CD4-positive, alpha-beta T cell (primary cell): ENCODE results near the gene SKAP2. TPM values are rescaled to one million over a fixed set of nuclear protein-coding genes. Genes with fewer than 3 reads are reported as not detected.

ENCODE experiments used
- ATAC-seq: fragments of 200-7000 bp; cut with Tn5 transposase; one replicate; pipeline ENCODE4 v1.10.0; 2022; ENCODE audit warnings: mild to moderate bottlenecking; ENCODE audit not compliant: poor library complexity
- CTCF ChIA-PET: fragments of 350-600 bp; sonication (Branson Sonifier 250); formaldehyde crosslinking; loops from one replicate; lab custom pipeline; 2021; ENCODE audit warnings: antibody characterized with exemption, inconsistent platforms; lab: Charles Lee
- POLR2A ChIA-PET: fragments of 350-600 bp; sonication (Branson Sonifier 250); formaldehyde crosslinking; loops from one replicate; lab custom pipeline; 2021; ENCODE audit warnings: antibody characterized with exemption, inconsistent platforms; lab: Charles Lee
- DNase-seq, 14 experiments: peaks; one replicate each; pipeline ENCODE4 v3.0.0-alpha.2; 2013 to 2020; ENCODE audit warnings: mixed read lengths in 2 of 14
- H3K27ac ChIP-seq, 2 donors: one replicate each; pipeline versions ENCODE4 v1.5.1 to v1.7.0; 2013; ENCODE audit warnings: low read length in 2 of 2, low read depth in 1 of 2, mild to moderate bottlenecking in 1 of 2
- H3K27me3 ChIP-seq, 2 experiments: 1 replicate in 1 of 2; 2 replicates in 1 of 2; pipeline versions ENCODE4 v1.6.1 to v1.7.0; 2013; ENCODE audit warnings: low read length in 2 of 2, control low read depth in 1 of 2, mild to moderate bottlenecking in 1 of 2, moderate library complexity in 1 of 2; ENCODE audit not compliant: insufficient read depth in 2 of 2, control insufficient read depth in 1 of 2
- H3K36me3 ChIP-seq: one replicate; pipeline ENCODE4 v1.6.1; 2013; ENCODE audit warnings: low read length, control low read depth; ENCODE audit not compliant: insufficient read depth
- H3K4me1 ChIP-seq: one replicate; pipeline ENCODE4 v1.6.1; 2013; ENCODE audit warnings: low read length, control low read depth; ENCODE audit not compliant: insufficient read depth
- H3K4me3 ChIP-seq: one replicate; pipeline ENCODE4 v1.5.1; 2013; ENCODE audit warnings: mild to moderate bottlenecking, low read length, moderate library complexity
- H3K9me3 ChIP-seq, 2 experiments: 1 replicate in 1 of 2; 2 replicates in 1 of 2; pipeline versions ENCODE4 v1.6.1 to v1.7.0; 2013; ENCODE audit warnings: low read length in 2 of 2, mild to moderate bottlenecking in 2 of 2, control low read depth in 1 of 2, moderate library complexity in 1 of 2; ENCODE audit not compliant: control insufficient read depth in 1 of 2, insufficient read depth in 1 of 2
- H3K27ac Mint-ChIP-seq: one replicate; pipeline ENCODE4 v1.8.0; 2020; ENCODE audit warnings: mixed read lengths
- H3K27me3 Mint-ChIP-seq: one replicate; pipeline ENCODE4 v1.8.0; 2021; ENCODE audit warnings: mixed read lengths
- H3K36me3 Mint-ChIP-seq: one replicate; pipeline ENCODE4 v1.8.0; 2021; ENCODE audit warnings: low read depth, mixed read lengths
- H3K4me1 Mint-ChIP-seq: one replicate; pipeline ENCODE4 v1.8.0; 2021; ENCODE audit warnings: low read depth, mixed read lengths
- H3K4me3 Mint-ChIP-seq: one replicate; pipeline ENCODE4 v1.8.0; 2020; ENCODE audit warnings: mild to moderate bottlenecking, mixed read lengths
- H3K9me3 Mint-ChIP-seq: one replicate; pipeline ENCODE4 v1.8.0; 2020; ENCODE audit warnings: mixed read lengths
- intact Hi-C, 2 experiments: fragments of 100-400 bp; cut with DNase I in 1 of 2; cut with micrococcal nuclease in 1 of 2; formaldehyde crosslinking; loops; one replicate each; pipeline versions ENCODE4 v1.15.1 to v1.9.0; 2023 to 2025; cut with DNase I, micrococcal nuclease
- total RNA-seq, 174 experiments: library from RNA in 2 of 174; stranded (reverse) in 2 of 174; gene quantifications; one replicate each; pipeline ENCODE4 v1.2.3 and lab custom pipeline; 2021 to 2026
- TF ChIP-seq, protein P1 (sequence below): fragments of 200-600 bp; IDR thresholded peaks from one replicate; pipeline ENCODE4 v1.8.0; 2022; ENCODE audit warnings: antibody characterized with exemption, mild to moderate bottlenecking

Gene SKAP2
- total RNA-seq, 2 experiments from 2014 or later = 0.91 to 1.2 TPM

DNA sequence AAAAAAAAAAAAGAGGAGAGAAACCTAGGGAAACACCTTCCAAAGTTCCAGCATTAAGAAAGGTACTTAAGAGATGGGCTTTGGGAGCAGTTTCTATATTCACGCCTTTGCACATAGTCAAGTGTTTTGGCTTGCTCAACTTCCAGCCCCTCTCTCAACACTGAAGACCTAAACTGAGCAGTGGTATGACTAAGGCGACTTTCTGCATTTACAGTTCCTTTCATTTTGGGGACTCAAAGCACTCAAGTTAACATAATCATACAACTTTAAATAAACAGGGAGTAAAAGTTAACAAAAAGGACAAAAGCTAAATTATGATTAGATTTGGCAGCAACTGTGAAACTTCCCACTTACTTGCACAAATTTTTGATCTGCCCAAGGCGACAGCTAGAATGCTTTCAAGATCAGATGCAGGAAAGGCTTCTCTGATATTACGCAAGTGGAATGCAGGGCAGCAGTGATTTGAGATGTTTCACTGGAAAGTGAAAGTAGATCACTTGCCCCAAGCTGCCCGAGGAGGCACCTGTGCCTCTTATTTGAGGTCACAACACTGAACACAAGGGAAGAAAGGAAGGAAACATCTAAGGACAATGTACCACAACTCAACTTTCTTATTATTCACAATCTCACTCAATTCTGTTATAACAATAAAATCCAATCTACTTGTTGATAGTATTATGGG lies 199.5 kb downstream of the SKAP2 start:
- TF ChIP-seq, protein P1, sequence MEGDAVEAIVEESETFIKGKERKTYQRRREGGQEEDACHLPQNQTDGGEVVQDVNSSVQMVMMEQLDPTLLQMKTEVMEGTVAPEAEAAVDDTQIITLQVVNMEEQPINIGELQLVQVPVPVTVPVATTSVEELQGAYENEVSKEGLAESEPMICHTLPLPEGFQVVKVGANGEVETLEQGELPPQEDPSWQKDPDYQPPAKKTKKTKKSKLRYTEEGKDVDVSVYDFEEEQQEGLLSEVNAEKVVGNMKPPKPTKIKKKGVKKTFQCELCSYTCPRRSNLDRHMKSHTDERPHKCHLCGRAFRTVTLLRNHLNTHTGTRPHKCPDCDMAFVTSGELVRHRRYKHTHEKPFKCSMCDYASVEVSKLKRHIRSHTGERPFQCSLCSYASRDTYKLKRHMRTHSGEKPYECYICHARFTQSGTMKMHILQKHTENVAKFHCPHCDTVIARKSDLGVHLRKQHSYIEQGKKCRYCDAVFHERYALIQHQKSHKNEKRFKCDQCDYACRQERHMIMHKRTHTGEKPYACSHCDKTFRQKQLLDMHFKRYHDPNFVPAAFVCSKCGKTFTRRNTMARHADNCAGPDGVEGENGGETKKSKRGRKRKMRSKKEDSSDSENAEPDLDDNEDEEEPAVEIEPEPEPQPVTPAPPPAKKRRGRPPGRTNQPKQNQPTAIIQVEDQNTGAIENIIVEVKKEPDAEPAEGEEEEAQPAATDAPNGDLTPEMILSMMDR = no peak
- intact Hi-C loops = loop anchor here (5.0 to 10.0 kb wide), 6 partner anchors 160 to 1197 kb away; partner anchors contain the start of genes CBX3 (in 1 of the 2) and HNRNPA2B1 (in 1 of the 2)
- H3K4me1 Mint-ChIP-seq = peaks cover 19% of the 10 kb centered on the region
- peak overlapping the region; percentile 75 for H3K4me3 Mint-ChIP-seq
- ChIA-PET CTCF (interaction anchor here (0.7 to 1.5 kb wide), 5 partner anchors 9 to 772 kb away, joined by 3 to 5 read pairs (median 3); no protein-coding TSS in a partner anchor), POLR2A (interaction anchor here (0.7 to 2.0 kb wide), 5 partner anchors 11 to 772 kb away, joined by 3 to 9 read pairs (median 4); no protein-coding TSS in a partner anchor)
- H3K4me1 ChIP-seq = no peaks in the 10 kb centered on the region
- no peaks in the 10 kb centered on the region for H3K9me3 Mint-ChIP-seq
- H3K4me3 ChIP-seq = peak overlapping the region; percentile 28
- no peak overlapping the region for H3K27ac ChIP-seq
- H3K27me3 Mint-ChIP-seq = peaks cover 14% of the 10 kb centered on the region
- peak; percentile 89 for ATAC-seq
- no peaks in the 10 kb centered on the region for H3K27me3 ChIP-seq
- no peaks in the 10 kb centered on the region for H3K9me3 ChIP-seq
- peak in 8 of 14 experiments; percentile 6 to 69 (median 30) for DNase-seq
- H3K27ac Mint-ChIP-seq = peak overlapping the region; percentile 0
- H3K36me3 Mint-ChIP-seq = no peaks in the 10 kb centered on the region
- H3K36me3 ChIP-seq = no peaks in the 10 kb centered on the region

DNA sequence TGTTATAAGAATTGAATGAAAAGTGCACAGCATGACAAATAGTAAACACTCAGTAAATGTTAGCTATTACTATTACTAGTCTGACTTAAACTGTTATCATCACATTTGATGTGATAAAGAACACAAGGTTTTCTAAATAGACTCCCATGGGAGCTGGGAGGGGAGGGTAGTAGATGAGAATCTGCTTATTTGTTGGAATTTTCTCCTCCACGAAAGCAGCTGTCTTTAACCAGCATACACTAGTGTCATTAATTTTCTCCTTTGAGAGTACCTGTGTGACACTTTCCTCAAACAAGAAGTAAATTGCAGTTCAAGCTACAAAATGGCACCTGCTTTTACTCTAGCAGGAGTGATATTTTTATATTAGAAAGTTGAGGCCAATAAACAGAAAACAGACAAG lies 200.1 kb downstream of the SKAP2 start:
- intact Hi-C loops = loop anchor here (5.0 to 10.0 kb wide), 4 partner anchors 159 to 1198 kb away; partner anchors contain the start of genes CBX3 (in 1 of the 2) and HNRNPA2B1 (in 1 of the 2)
- H3K27me3 ChIP-seq = no peaks in the 10 kb centered on the region
- TF ChIP-seq, protein P1 = no peak
- Mint-ChIP-seq H3K9me3 (no peaks in the 10 kb centered on the region), H3K4me1 (peaks cover 19% of the 10 kb centered on the region), H3K4me3 (peak overlapping the region; percentile 75), H3K36me3 (no peaks in the 10 kb centered on the region), H3K27ac (no peak overlapping the region), H3K27me3 (peaks cover 17% of the 10 kb centered on the region)
- H3K36me3 ChIP-seq = no peaks in the 10 kb centered on the region
- POLR2A ChIA-PET = interaction anchor here (1.0 to 2.0 kb wide), 3 partner anchors 287 to 771 kb away, joined by 3 to 9 read pairs (median 6); no protein-coding TSS in a partner anchor
- no peaks in the 10 kb centered on the region for H3K4me1 ChIP-seq
- no peak for ATAC-seq
- no peak overlapping the region for H3K4me3 ChIP-seq
- H3K27ac ChIP-seq = no peak overlapping the region
- CTCF ChIA-PET = interaction anchor here (0.6 to 1.4 kb wide), 4 partner anchors 17 to 497 kb away, joined by 3 to 5 read pairs (median 4); no protein-coding TSS in a partner anchor
- H3K9me3 ChIP-seq = no peaks in the 10 kb centered on the region
- DNase-seq = no peak

DNA sequence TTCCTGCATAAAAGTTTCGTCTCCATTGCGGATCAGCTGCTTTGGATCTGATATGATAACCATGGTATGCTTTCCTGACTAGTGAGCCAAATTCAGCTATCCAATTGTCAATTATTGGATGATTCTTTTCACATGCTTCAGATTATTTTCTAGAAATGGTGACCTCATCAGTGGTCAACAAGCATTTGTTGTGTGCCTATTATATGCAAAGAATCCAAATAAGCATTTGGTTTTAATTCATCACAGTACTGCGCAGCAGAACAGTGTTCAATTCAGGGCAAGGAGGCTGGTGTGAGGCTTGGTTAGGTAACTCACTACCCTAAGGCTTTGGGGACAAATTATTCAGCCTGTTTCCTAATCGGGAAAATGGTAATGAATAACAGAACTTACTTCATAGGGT lies 200.5 kb downstream of the SKAP2 start:
- POLR2A ChIA-PET = interaction anchor here (1.8 kb wide), 1 partner anchor 771 kb away, joined by 6 read pairs; no protein-coding TSS in a partner anchor
- ATAC-seq = no peak
- Histone ChIP-seq H3K4me1 (no peaks in the 10 kb centered on the region), H3K27me3 (no peaks in the 10 kb centered on the region), H3K4me3 (no peak overlapping the region), H3K9me3 (no peaks in the 10 kb centered on the region), H3K36me3 (no peaks in the 10 kb centered on the region), H3K27ac (no peak overlapping the region)
- intact Hi-C loops = loop anchor here (5.0 to 10.0 kb wide), 4 partner anchors 159 to 1198 kb away; partner anchors contain the start of genes CBX3 (in 1 of the 2) and HNRNPA2B1 (in 1 of the 2)
- no peaks in the 10 kb centered on the region for H3K9me3 Mint-ChIP-seq
- H3K4me3 Mint-ChIP-seq = no peak overlapping the region
- H3K27ac Mint-ChIP-seq = no peak overlapping the region
- peaks cover 19% of the 10 kb centered on the region for H3K4me1 Mint-ChIP-seq
- H3K36me3 Mint-ChIP-seq = no peaks in the 10 kb centered on the region
- CTCF ChIA-PET = interaction anchor here (0.6 to 1.4 kb wide), 4 partner anchors 18 to 497 kb away, joined by 3 to 5 read pairs (median 4); no protein-coding TSS in a partner anchor
- TF ChIP-seq, protein P1 = no peak
- peaks cover 17% of the 10 kb centered on the region for H3K27me3 Mint-ChIP-seq
- no peak for DNase-seq
